ENCODE measurements around the gene SMPD4.
"Not testable (repeated sequence)": the region's sequence is repeated elsewhere in the genome, so short reads cannot be mapped to it uniquely, and the experiment has no call there.

SMPD4 gene

DNA sequence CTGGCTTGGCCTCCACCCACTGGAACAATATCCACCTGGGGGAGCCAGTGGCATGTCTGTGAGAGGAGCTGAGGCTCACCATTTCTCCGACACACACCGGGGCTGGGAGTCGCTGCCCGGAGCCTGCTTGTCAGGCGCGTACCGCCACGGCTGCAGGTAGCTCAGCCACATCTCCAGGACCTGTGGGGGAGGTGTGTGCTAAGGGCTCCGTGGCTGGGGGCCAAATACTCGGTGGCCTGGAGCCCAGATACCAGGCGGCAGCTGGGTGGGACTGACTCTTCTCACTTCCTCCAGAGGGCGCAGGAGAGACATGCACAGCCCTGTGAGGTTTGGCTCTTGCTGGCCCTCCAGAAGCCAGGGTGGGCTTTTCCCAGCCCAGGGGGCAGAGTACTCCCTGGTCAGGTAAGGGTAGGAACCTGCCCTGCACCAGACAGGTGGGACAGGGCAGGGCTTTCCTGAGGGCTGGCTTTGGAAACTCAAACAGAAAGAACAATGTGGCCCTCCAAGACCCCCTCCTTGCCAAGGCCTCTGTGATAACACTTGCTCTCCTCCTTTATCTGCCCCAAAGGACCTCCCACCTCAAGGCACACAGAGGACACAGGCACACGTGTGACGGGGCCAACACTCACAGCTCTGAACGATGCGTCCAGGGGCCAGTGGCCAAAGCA, 25.3 kb downstream of the SMPD4 start:
- DNase-seq = not testable (repeated sequence)

DNA sequence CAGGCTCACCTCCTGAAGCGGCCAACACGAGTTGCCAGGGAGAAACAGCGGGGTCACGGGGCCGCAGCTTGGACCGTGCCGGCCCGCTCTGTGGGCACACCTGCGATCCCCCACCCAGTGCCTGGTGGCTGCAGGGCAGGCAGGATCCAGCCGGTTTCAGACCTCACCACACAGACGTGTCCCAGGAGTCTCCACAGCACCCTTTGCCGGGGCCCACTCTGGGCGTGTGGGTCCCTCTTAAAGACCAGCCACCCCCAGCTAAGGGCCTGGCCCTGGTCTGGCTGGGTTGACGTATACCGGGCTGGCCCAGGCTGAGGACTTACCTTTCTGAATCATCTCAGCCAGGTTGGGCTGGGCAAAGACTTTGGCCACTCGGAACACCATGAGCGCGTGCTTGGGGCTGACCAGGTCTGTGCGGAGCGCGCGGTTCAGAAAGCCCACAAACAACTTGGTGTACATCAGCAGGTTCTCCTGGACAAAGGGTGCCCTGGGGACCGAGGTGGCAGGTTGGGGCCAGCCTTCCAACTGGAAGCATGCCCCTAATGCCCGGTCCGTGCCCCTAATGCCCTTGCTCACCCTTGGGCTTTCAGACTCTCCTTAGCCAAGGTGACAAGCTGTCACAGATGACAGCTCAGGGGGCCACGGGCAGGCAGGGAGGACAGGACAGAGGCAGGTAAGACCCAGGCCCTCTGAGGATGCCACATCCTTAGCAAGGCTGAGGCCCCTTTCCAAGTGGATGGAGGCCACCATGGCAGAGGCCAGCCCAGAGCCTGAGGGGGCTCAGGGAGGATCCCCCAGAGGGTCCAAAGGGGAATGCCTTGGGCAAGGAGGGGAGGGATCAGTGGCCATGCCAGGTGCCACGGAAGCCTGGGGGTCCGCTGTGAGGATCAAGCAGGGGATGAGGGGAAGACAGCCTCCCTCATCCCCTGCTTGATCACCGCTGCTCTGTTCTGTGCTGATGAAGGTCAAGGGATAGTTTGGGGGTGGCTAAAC, 26.3 kb downstream of the SMPD4 start:
- DNase-seq = no peak

DNA sequence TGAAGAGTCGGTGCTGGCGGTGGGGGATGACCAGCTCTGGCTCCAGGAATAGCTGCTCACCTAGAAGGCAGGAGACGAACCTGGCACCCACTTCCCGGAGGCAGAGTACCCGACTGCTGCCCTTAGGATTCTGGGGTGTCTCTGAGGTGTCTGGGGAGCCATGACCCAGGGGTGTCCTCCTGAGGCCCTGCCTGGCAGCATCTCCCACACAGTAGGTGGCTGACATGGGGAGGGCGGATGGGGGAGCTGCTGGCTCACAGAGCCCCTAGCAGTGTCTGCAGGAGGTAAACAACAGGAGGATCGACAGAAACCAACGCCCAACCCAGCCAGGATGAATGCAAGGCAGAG, 27.0 kb downstream of the SMPD4 start:
- DNase-seq = not testable (repeated sequence)

DNA sequence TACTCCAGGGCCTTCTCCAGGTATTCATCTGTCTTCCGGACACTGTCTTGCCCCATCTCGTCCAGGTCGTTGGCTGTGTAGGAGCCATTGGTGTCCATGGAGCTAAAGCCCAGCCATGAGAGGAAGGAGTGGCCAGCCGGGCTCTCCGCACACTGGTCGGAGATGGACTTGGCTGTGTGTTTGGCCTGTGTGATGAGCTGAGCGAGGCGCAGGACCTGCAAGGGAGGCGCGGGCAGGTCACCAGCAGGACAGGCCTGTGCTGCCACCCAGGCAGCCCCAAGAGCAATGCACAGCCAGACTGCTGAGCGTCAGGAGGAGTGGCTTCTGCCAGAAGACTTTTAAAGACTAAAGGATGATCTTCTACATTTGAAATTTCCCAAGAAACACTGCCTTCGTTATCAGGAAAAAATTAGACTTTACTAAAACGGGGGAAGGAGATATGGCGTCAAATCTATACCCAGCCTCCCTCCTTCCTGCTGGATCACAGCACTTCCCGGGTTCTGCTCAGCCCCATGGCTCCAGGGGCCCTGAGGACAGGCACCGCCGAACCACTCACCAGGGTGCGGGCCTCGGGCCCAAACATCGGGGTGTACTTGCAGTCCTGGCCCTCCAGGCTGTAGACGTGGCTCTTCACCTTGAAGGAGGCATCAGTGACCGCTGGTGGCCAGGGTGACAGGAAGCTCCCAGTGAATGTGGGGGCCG, 27.5 kb downstream of the SMPD4 start:
- DNase-seq = not testable (repeated sequence)

DNA sequence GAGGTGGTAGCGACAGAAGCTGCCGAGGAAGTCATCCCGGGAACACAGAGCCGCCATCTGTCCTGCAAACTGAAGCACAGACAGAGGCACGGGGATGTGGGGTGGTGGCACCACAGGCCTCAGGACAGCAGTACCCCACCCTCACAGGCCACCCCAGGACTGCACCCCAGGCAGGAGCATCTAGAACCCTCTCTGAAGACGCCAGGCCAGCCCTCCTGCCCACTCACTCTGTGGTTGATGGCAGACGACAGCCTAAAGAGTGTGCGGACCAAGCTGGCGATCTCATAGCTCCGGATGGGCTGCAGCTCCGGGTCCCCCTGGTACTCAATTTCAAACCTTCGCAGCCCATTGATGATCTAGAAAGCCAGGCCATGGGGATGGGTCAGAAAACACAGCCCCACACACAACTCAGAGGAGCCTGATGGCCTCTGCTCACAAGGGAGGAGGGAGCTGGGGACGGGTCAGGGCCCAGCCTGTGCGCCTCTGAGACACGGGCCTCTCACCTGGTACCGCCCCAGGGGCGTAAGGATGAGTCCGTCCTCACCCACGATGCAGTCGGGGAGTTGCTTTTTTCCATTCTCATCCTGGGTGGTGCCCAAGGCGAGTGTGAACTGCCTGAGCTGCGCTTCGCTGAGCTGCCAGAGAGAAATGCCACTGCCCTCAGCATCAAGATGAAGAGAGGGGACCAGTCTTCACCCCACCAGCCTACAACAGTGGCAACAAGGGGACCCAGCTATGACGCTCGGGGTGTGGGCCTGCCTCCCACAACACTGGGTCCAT, 28.4 kb downstream of the SMPD4 start:
- DNase-seq = no peak

DNA sequence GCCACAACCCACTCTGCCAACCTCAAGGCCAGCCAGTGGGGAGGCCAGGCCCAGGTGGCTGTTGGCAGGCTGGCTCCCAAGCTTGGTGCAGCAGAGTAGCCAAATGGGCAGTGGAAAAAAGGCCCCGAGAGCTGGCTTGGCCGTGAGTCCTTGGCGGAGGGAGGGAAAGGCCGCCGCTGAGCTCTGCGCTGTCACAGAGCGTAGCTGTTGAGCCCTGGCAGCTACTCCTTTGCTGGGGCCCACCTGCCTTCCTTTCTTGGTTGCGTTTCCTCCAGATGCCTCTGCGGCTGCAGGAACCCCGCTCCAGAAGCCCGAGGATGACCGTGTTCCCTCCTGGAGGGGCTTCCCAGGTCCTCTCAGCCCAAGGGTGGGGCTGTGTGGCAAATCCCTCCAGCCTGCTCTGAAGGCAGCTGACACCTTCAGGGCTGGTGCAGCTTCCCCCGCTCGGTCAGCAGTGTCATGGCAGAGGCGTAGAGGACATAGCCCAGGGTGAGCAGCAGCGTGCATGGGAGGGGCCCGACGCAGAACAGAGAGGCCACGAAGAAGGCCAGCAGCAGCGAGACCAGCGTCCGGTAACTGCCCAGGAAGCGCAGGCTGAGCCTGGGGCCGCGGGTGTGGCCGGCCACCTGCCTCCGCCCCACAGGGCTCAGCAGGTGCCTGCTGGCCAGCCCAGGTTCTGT, 29.1 kb downstream of the SMPD4 start:
- not testable (repeated sequence) for DNase-seq

DNA sequence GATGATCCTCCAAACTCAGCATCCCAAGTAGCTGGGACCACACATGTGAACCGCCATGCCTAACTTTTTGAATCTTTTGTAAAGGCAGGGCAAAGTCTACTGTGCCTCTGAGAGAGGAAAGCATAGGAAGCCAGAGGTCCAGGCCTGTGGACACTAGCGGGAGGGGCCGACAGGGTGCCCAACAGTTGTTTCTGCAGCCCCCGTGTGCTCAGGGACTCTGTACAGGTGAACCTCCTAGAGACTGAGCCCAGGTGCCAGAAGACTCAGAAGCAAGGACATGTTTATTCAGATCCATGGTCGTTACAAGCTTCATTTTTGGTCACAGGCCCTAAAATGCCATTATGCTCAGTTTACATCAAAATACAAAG, 30.3 kb downstream of the SMPD4 start:
- not testable (repeated sequence) for DNase-seq

DNA sequence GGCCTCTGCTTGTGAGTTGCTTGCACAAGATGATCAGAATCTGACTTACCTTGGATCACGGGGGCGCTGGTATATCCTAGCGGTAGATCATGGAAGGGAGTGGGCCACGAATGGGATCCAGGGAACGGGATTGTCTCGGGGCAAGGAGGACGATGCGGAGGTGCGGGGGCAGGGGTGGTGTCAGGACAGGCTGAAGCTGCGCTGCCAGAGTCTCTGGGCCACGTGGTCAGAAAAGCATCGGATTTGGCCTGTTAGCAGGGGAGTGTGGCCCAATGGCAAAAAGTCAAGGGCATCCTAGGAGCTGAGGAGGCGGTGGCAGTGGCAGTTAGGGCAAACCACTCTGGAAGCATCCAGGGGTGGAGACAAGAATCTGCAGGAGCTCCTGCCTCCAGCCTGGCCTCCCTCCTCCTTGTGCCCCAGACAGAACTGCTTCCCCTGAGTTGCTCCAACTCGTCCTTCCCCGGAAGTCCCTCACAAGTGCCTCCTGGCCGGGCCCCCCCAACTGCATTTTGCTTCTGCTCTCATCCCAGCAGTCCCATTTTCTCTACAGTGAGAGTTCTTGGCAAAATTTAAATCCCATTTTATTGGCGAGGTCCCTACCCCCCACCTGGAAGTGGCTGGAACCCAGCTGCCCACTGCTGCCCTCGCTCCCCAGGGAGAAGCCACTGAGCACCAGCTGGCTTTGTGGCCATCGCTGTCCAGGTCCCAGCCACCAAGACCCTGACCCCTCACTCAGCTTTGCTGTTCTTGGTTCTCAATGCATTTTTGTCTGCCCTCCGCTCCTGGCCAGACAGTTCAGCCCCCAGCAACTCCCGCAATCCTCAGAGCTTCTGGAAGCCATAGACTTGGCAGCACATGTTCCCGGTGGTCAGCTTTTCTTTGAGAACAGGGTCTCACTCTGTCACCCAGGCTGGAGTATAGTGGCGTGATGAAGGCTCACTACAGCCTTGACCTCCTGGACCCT, 30.9 kb downstream of the SMPD4 start:
- DNase-seq = no peak

DNA sequence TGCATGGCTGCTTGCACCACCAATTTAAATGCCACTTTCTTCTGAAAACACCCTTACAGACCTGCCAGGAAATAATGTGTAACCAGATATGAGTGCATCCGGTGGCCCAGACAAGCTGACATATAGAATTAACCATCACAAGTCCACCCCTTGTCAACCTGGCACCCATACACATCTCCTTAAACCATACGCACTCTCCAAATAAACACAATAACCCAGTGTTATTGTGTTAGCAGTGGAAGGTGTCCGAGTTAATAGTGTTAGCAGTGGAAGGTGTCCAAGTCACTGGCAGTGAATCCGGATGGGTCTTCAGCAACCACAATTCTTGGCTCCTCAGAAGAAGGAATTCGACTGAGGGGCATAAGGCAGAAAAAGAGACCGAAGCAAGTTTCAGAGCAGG, 32.9 kb downstream of the SMPD4 start:
- not testable (repeated sequence) for DNase-seq

DNA sequence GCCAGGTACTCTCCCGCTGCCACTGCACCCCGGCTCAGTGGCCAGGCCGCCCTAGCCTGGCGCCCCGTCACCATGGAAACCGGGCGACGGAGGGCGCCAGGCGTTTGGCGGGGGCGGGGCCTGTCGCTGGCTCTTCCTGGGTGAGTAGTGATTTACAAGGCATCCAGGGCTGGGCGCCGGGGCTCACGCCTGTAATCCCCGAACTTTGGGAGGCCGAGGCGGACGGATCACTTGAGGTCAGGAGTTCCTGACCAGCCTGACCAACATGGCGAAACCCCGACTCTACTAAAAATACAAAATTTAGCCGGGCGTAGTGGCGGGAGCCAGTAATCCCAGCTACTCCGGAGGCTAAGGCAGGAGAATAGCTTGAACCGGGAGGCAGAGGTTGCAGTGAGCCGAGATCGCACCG, 36.4 kb downstream of the SMPD4 start, which contains the start of gene CCDC74B:
CCDC74B (minus strand) TSS at position 107 of the 409 bp plus-strand sequence. CDS start 116 bp downstream, outside the sequence.
- not testable (repeated sequence) for DNase-seq

DNA sequence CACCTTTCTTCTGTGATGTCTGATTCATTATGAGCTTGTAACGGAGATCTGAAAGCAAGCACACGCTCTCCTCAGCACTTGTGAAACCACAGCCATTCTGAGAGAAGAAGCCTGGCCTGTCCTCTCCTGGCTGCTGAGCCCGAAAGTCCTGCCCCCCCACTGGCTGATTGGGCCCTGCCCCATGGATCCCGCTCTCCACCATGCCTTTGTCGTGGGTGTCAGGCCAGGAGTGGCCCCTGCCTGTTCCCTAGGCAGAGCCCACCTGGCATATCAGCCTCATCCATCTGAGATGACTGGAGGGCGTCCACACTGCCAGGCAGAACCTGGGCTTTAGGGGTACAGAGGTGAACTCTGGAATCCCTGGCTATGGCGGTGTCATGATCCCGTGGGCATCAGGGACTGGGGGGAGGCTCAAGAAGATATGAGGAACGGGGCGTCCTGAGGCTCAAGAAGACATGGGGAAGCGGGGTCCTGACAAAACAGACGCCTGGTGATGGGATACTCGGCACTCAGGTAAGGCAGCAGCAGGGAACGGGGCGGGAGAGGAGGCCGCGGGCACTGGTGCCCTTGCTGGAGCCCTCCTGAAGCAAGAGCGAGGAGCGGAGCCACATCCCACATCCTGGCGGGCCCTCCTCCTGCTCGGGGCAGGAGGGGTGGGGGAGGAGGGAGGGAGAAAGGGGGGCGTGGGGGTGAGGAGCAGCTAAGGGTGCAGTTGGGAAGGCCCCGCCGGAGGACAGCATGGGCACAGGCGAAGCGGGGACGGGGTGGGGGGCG, 37.9 kb downstream of the SMPD4 start:
- not testable (repeated sequence) for DNase-seq

DNA sequence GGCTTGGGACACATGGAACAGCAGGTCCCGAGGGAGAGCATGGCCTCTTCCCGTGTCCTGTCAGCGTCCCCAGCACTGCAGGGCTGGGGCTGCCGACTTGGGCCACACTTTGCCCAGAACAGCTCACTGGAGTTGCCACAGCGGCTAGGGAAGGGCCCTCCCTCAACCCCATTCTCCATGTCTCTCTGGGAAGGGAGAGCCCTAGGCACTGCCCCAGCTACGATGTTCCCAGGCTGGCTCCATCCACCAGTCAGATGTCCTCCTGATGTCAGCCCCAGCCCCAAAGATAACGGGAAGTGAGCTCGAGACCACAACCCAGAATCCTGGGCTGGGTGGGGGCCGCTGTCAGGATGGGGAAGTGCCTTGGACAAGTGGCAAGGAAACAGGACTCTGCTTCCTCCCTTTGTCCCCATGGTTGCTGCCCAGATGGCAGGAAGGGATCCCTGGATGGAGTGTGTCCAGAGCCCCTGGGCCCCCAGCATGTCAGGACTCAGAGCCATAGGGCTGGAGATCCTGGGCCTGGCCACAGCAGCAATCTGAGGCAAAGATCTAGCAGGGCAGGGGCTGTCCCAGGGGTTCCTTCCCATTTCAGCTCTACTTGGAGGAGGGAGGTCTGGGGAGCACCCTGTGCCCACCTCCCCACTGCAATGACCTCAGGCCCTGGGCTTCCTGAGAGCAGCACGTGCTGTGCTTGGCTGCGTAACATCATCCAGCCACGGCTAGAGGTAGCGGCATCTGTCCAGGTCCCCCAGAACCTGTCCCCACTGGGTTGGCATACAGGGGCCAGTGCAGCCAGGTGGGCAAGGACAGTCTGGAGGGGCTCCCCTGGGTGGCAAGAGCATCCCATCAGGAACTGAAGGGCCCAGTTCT, 38.8 kb downstream of the SMPD4 start:
- DNase-seq = not testable (repeated sequence)

DNA sequence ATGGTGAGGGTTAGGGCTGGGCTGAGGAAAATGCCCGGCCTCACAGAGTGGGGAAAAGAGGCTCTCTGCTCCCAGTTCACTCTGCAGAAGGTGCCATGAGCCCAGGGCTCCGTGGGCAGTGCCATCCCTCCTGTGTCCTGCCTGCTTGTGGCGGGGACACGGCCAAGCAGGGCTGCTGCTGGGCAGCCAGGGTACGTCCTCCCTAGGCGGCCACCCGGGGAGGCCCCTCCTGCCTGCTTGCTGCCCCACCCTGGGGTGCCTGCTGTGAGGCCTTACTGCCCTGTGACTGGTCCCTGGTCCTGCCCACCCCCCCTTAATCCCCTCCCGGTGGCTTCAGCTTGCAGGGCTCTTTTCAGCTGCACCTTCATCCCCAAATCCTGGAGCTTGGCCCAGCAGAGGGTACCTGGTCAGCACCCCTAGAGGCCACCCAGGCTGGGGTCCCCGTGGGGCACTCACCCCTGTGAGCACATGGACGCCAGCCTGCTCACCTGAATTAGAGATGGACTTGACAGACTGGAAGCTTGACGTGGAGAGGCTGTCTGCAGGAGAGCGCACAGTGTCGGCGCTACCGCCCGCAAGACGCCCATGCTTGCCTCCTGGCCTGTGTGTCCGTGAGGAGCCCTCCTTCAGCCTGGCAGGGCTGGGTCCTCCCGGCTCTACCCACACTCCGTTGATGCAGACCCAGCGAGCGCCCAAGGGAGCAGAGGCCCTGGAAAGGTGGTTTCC, 39.6 kb downstream of the SMPD4 start:
- not testable (repeated sequence) for DNase-seq

DNA sequence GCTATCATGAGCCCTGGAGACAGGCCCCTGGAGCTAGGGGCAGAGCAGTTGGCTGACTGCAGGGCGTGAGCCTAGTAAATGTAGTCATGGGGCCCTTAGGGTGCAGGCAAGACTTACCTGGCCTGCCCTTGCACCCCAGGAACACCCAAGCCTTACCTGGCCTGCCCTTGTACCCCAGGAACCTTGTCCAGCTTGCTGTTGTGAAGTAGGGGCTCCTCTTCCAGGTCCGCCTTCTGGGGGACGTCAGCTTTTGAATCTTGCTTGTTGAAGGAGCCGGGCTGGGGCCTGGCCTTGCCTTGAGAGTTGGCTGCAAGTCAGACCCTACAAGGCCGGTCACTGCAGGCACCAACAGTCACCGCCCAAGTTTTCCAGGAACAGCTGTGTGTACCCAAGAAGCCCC, 40.4 kb downstream of the SMPD4 start:
- not testable (repeated sequence) for DNase-seq

DNA sequence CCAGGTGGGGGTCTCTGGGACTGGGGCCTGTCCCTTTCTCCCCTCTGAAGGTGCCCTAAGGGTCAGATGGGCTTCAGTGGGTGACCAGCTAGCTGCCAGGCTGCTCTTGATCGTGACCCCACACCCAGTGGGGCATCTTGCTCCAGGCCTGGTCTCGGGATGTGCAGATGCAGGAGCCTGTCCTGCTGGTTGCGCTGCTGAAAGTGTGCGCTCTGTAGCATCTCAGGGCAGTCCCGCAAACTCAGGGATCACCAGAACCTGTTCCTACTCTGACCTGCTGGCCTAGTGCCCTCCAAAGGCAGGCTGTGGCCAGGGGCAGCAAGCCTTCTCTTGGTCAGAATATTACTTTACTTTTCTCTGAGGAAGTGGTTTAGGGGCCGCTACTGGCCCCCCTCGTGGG, 40.9 kb downstream of the SMPD4 start:
- not testable (repeated sequence) for DNase-seq

DNA sequence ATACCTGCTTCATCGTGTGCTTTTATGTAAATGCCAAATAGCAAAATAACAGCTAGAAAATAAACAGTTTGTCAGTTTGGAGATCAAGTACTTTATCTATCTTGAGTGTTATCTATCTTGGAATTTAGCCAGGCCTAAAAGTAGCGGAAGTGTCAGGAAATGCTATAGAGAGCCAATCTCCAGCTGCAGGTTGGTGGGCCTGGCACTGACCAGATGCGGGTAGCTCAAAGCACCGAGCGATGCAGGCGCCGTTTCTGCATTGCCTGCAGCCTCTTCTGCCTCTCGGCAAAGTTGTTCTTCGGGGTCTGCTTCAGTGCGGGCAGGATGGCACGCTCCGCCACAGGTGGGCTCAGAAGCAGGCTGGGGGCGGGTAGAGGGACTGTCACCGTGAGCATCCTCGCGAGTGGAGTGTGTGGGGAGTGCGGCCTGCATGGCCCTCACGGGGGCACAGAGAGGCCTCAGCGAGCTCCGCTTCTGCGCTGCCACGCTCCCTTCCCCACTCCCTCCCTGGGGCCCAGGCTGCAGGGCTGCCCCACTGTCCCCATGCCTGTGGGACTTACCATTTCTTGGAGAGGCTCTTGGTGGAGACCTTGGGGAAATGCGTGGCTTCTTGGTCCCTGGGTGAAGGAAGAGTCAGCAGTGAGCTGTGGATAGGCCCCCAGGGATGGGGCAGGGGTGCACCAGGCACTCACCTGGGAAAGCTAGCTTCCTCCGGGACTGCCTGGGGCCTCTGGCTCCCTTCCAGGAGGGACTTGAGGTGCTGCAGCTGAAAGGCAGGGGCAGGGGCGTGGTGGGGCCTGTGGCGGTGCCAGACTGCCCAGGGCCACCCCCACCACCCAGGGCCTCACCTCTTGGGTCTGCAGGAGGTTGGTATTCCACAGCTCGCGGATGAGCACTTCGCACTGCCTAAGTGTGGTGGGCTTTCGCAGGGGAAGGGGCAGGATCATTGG, 41.8 kb downstream of the SMPD4 start:
- DNase-seq = not testable (repeated sequence)

DNA sequence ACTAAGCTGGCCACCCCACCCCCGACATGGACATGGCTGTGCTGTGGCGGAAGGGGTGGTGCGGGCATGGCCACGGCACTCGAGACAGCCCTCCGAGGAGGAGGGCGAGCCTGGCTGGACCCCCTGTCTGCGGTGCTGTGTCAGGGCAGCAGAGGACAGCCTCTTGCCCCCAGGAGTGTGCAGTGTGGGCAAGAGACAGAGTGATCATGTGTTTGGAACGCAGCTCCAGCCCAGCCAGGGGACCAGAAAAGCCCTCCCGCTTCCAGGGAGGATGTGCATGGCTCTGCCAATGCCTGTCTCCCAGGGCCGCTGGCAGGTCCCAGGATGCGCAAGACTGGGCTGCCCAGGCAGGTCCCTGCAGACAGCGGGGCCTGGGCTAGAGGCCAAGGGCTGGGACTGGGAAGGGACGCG, 42.6 kb downstream of the SMPD4 start:
- not testable (repeated sequence) for DNase-seq
